Loucy (cell line): ENCODE results near the gene GRID1.

Source experiments
- H2AFZ ChIP-seq: fragments of 200-600 bp; sonication (generic); 2 replicates; pipeline ENCODE4 v1.6.0; 2016; ENCODE audit warnings: antibody characterized with exemption, mild to moderate bottlenecking, low read length, moderate library complexity
- H3F3A ChIP-seq: fragments of 200-600 bp; 2 replicates; pipeline ENCODE4 v1.6.0; 2016; ENCODE audit warnings: antibody characterized with exemption, low read depth, mild to moderate bottlenecking
- H3K27me3 ChIP-seq: fragments of 200-600 bp; sonication (generic); 2 replicates; pipeline ENCODE4 v1.6.1; 2014; ENCODE audit warnings: low read length, mild to moderate bottlenecking; ENCODE audit not compliant: insufficient read depth, poor library complexity, severe bottlenecking
- H3K36me3 ChIP-seq: fragments of 200-600 bp; sonication (generic); 2 replicates; pipeline ENCODE4 v1.6.1; 2016; ENCODE audit warnings: low read length; ENCODE audit not compliant: insufficient read depth
- H3K4me1 ChIP-seq: fragments of 200-600 bp; sonication (generic); 2 replicates; pipeline ENCODE4 v1.5.1; 2014; ENCODE audit warnings: low read length, mild to moderate bottlenecking; ENCODE audit not compliant: insufficient read depth, poor library complexity, severe bottlenecking
- H3K4me2 ChIP-seq: fragments of 200-600 bp; sonication (generic); 2 replicates; pipeline ENCODE4 v1.6.0; 2014; ENCODE audit warnings: antibody characterized with exemption, low read length, low read depth, mild to moderate bottlenecking; ENCODE audit not compliant: poor library complexity, severe bottlenecking
- H3K4me3 ChIP-seq: fragments of 200-600 bp; sonication (generic); 2 replicates; pipeline ENCODE4 v1.5.1; 2014; ENCODE audit warnings: low read length, mild to moderate bottlenecking, mixed read lengths; ENCODE audit not compliant: poor library complexity, severe bottlenecking
- H3K79me2 ChIP-seq: fragments of 200-600 bp; sonication (generic); 2 replicates; pipeline ENCODE4 v1.6.1; 2014; ENCODE audit warnings: low read length; ENCODE audit not compliant: insufficient read depth
- H3K9ac ChIP-seq: fragments of 200-600 bp; sonication (generic); 2 replicates; pipeline ENCODE4 v1.6.0; 2014; ENCODE audit warnings: mild to moderate bottlenecking, low read depth, low read length, moderate library complexity; ENCODE audit not compliant: poor library complexity, severe bottlenecking
- H3K9me2 ChIP-seq: fragments of 200-600 bp; sonication (generic); replicated peaks from 2 replicates; pipeline ENCODE4 v1.6.1; 2016; ENCODE audit warnings: low read depth, low read length, mixed read lengths
- H3K9me3 ChIP-seq: fragments of 200-600 bp; sonication (generic); 2 replicates; pipeline ENCODE4 v1.6.1; 2014; ENCODE audit warnings: mild to moderate bottlenecking, antibody characterized with exemption, low read length, low read depth; ENCODE audit not compliant: insufficient read depth
- H4K20me1 ChIP-seq: fragments of 200-600 bp; sonication (generic); 2 replicates; pipeline ENCODE4 v1.6.0; 2014; ENCODE audit warnings: antibody characterized with exemption, low read length, mild to moderate bottlenecking; ENCODE audit not compliant: insufficient read depth, poor library complexity, severe bottlenecking
- EZH2phosphoT487 ChIP-seq: fragments of 200-600 bp; IDR thresholded peaks from 2 replicates; pipeline ENCODE4 v1.6.1; 2018; ENCODE audit warnings: antibody characterized with exemption, mild to moderate bottlenecking, moderate library complexity, borderline replicate concordance
- TF ChIP-seq, protein P1 (sequence below): fragments of 200-600 bp; sonication (generic); conservative IDR thresholded peaks from 2 replicates; pipeline ENCODE4 v1.5.1; 2014; ENCODE audit warnings: mild to moderate bottlenecking, antibody characterized with exemption, low read length

The GRID1 gene

DNA sequence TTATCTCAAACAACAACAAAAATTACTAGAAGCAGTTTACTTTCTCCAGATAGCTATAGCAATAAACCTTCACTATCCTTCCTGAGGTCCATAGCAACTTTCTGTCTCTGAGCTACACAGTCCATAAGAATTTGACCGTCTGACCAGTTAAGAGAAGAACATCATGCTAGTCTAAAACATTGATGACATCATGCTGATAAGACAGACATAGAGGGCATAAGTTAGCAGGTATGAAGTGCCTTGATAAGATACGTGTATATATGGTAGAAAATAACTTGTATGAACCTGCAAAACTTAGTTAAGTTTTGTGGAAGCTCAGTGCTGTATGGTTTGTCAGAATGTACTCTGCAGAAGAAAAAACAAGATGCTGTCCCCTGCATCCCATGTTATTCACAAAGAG, 353.0 kb downstream of the GRID1 start:
- TF ChIP-seq, protein P1, sequence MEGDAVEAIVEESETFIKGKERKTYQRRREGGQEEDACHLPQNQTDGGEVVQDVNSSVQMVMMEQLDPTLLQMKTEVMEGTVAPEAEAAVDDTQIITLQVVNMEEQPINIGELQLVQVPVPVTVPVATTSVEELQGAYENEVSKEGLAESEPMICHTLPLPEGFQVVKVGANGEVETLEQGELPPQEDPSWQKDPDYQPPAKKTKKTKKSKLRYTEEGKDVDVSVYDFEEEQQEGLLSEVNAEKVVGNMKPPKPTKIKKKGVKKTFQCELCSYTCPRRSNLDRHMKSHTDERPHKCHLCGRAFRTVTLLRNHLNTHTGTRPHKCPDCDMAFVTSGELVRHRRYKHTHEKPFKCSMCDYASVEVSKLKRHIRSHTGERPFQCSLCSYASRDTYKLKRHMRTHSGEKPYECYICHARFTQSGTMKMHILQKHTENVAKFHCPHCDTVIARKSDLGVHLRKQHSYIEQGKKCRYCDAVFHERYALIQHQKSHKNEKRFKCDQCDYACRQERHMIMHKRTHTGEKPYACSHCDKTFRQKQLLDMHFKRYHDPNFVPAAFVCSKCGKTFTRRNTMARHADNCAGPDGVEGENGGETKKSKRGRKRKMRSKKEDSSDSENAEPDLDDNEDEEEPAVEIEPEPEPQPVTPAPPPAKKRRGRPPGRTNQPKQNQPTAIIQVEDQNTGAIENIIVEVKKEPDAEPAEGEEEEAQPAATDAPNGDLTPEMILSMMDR = no peak
- no peak for TF ChIP-seq EZH2phosphoT487
- no peak overlapping the region for H2AFZ ChIP-seq
- no peak overlapping the region for H3K9ac ChIP-seq
- H3K79me2 ChIP-seq = no peaks in the 10 kb centered on the region
- no peaks in the 10 kb centered on the region for H4K20me1 ChIP-seq
- H3K4me1 ChIP-seq = peaks cover 29% of the 10 kb centered on the region
- no peaks in the 10 kb centered on the region for H3K36me3 ChIP-seq
- H3K27me3 ChIP-seq = no peaks in the 10 kb centered on the region
- H3K4me3 ChIP-seq = no peak overlapping the region
- no peaks in the 10 kb centered on the region for H3K9me3 ChIP-seq
- no peak overlapping the region for H3K4me2 ChIP-seq
- H3K9me2 ChIP-seq = no peaks in the 10 kb centered on the region
- no peaks in the 10 kb centered on the region for H3F3A ChIP-seq

DNA sequence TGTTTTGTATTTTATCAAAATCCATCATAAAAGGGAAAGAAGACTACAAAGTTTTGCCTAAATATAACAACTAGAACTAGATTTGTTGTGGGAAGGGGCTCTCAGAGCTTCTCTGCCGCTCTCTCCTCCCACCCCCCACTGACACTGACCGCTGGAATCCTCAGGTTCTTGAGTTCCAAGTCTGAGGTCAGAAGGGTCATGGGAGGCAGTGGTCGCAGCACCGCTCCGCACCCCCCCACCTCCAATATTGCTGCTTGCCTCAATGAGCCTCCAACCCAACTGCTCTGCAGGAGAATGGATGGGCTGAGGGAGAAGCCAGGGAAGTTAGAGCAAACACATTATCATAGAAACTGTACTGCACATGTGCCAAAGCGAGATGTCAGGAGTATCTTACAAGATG, 359.4 kb downstream of the GRID1 start:
- Histone ChIP-seq H3K4me1 (no peaks in the 10 kb centered on the region), H3K9me3 (no peaks in the 10 kb centered on the region), H2AFZ (no peak overlapping the region), H4K20me1 (no peaks in the 10 kb centered on the region), H3K9me2 (no peaks in the 10 kb centered on the region), H3K27me3 (no peaks in the 10 kb centered on the region), H3K36me3 (no peaks in the 10 kb centered on the region), H3F3A (no peaks in the 10 kb centered on the region), H3K79me2 (no peaks in the 10 kb centered on the region), H3K4me2 (no peak overlapping the region), H3K9ac (no peak overlapping the region), H3K4me3 (no peak overlapping the region)
- TF ChIP-seq EZH2phosphoT487 = no peak
- TF ChIP-seq, protein P1 = no peak

DNA sequence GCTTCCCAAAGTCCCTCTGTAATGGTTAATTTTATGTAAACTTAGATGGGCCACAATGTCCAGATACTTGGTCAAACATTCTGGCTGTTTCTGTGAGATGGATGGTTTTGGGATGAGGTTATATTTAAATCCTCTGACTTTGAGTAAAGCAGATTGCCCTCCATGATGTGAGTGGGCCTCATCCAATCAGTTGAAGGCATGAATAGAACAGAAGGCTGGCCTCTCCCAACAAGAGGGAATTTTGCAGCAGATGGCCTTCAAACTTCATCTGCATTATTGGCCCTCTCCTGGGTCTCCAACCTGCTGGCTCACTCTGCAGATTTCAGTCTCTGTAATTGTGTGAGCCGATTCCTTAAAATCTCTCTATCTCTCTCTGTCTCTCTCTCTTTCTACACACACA, 362.3 kb downstream of the GRID1 start:
- Histone ChIP-seq H3K79me2 (no peaks in the 10 kb centered on the region), H4K20me1 (no peaks in the 10 kb centered on the region), H3K4me3 (no peak overlapping the region), H3K36me3 (no peaks in the 10 kb centered on the region), H3K4me2 (no peak overlapping the region), H3K27me3 (no peaks in the 10 kb centered on the region), H3K9me2 (no peaks in the 10 kb centered on the region), H3K4me1 (no peaks in the 10 kb centered on the region), H3F3A (no peaks in the 10 kb centered on the region), H2AFZ (no peak overlapping the region), H3K9ac (no peak overlapping the region), H3K9me3 (no peaks in the 10 kb centered on the region)
- TF ChIP-seq, protein P1 = no peak
- TF ChIP-seq EZH2phosphoT487 = no peak
